Immature natural killer cell (primary cell): ENCODE measurements around the gene MCRIP2. TPM values are rescaled to one million over a fixed set of nuclear protein-coding genes. Genes with fewer than 3 reads are reported as not detected.

Source experiments
- DNase-seq, 3 donors: peaks; one replicate each; pipeline ENCODE4 v3.0.0; 2022; ENCODE audit warnings: mixed read lengths in 1 of 3
- H3K27ac Mint-ChIP-seq, 6 donors: one replicate each; pipeline ENCODE4 v1.8.0; 2020; ENCODE audit warnings: mixed read lengths in 6 of 6, mild to moderate bottlenecking in 5 of 6, inconsistent platforms in 4 of 6, moderate library complexity in 3 of 6
- H3K27me3 Mint-ChIP-seq, 3 donors: one replicate each; pipeline ENCODE4 v1.8.0; 2020 to 2021; ENCODE audit warnings: low read depth in 3 of 3, mild to moderate bottlenecking in 3 of 3, mixed read lengths in 3 of 3, moderate library complexity in 3 of 3, inconsistent platforms in 1 of 3
- H3K36me3 Mint-ChIP-seq, 3 donors: one replicate each; pipeline ENCODE4 v1.8.0; 2020; ENCODE audit warnings: mixed read lengths in 3 of 3, inconsistent platforms in 2 of 3, mild to moderate bottlenecking in 2 of 3
- H3K4me1 Mint-ChIP-seq, 2 donors: one replicate each; pipeline ENCODE4 v1.8.0; 2020; ENCODE audit warnings: inconsistent platforms in 2 of 2, mild to moderate bottlenecking in 2 of 2, mixed read lengths in 2 of 2, moderate library complexity in 1 of 2
- H3K4me3 Mint-ChIP-seq, 5 donors: one replicate each; pipeline ENCODE4 v1.8.0; 2020; ENCODE audit warnings: mild to moderate bottlenecking in 5 of 5, mixed read lengths in 5 of 5, inconsistent platforms in 3 of 5, moderate library complexity in 3 of 5
- H3K9me3 Mint-ChIP-seq, 6 donors: one replicate each; pipeline ENCODE4 v1.8.0; 2020; ENCODE audit warnings: mild to moderate bottlenecking in 6 of 6, mixed read lengths in 6 of 6, inconsistent platforms in 4 of 6, moderate library complexity in 3 of 6
- polyA plus RNA-seq, 3 donors: library from polyadenylated mRNA; unstranded; fragments of 300-500 nt; fragmentation: Illumina TruSeq; gene quantifications; one replicate each; pipeline ENCODE4 v1.2.3, GENCODE V29; 2021

Gene MCRIP2
- polyA plus RNA-seq, 3 donors from 2014 or later = 16.8 to 36.3 (median 22.8) TPM

- DNase-seq = no peak
- Mint-ChIP-seq H3K4me3 (no peak overlapping the region), H3K4me1 (peaks cover 0 to 2% of the 10 kb centered on the region in 2 donors), H3K27me3 (peaks cover 0 to 2% (median 0%) of the 10 kb centered on the region in 3 donors), H3K9me3 (no peaks in the 10 kb centered on the region), H3K36me3 (peaks cover 0 to 5% (median 0%) of the 10 kb centered on the region in 3 donors), H3K27ac (no peak overlapping the region)
Measured at GRCh38 chr16:624526-625070, 17.0 kb upstream of the MCRIP2 start.

- Mint-ChIP-seq H3K27ac (no peak overlapping the region), H3K4me1 (peaks cover 0 to 2% of the 10 kb centered on the region in 2 donors), H3K9me3 (no peaks in the 10 kb centered on the region), H3K36me3 (peaks cover 0 to 5% (median 0%) of the 10 kb centered on the region in 3 donors), H3K4me3 (no peak overlapping the region), H3K27me3 (peaks cover 0 to 2% (median 0%) of the 10 kb centered on the region in 3 donors)
- DNase-seq = no peak
Measured at GRCh38 chr16:625117-625976, 16.3 kb upstream of the MCRIP2 start.

- H3K36me3 Mint-ChIP-seq = peaks cover 0 to 5% (median 0%) of the 10 kb centered on the region in 3 donors
- H3K27ac Mint-ChIP-seq = no peak overlapping the region
Measured at GRCh38 chr16:625977-626765, 15.5 kb upstream of the MCRIP2 start.

DNA sequence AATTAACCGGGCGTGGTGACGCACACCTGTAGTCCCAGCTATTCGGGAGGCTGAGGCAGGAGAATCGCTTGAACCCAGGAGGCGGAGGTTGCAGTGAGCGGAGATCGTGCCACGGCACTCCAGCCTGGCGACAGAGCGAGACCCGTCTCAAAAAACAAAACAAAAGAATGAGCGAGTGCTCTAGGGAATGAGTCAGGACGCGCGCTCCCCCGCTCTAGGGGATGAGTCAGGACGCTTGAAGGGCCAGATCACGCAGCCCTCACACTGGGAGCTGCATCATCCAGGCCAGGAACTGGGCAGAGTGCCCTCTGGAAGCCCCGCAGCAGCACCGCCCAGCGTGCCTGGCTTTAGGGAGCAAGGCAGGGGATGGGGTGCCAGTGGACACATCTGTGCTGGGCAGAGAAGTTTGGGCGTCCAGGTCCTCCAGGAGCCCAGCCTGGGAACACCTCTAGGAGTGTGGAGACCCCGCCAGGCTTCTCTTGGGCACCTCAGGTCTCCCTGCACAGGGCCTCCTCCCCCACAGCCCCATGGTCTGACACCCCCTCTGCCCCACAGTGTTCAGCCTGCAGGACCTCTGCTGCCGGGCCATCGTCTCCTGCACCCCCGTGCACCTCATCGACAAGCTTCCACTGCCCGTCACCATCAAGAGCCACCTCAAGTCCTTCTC, 14.7 kb upstream of the MCRIP2 start:
- DNase-seq = no peak
- no peak overlapping the region for H3K27ac Mint-ChIP-seq
- H3K27me3 Mint-ChIP-seq = no peaks in the 10 kb centered on the region
- H3K4me1 Mint-ChIP-seq = peaks cover 0 to 2% of the 10 kb centered on the region in 2 donors
- H3K9me3 Mint-ChIP-seq = no peaks in the 10 kb centered on the region
- no peak overlapping the region for H3K4me3 Mint-ChIP-seq
- H3K36me3 Mint-ChIP-seq = peaks cover 0 to 5% (median 0%) of the 10 kb centered on the region in 3 donors

More at GRCh38 chr16:625977-626765, 15.5 kb upstream of the MCRIP2 start:
- H3K4me1 Mint-ChIP-seq = peaks cover 0 to 2% of the 10 kb centered on the region in 2 donors
- H3K4me3 Mint-ChIP-seq = no peak overlapping the region
- H3K9me3 Mint-ChIP-seq = no peaks in the 10 kb centered on the region
- peaks cover 0 to 2% (median 0%) of the 10 kb centered on the region in 3 donors for H3K27me3 Mint-ChIP-seq
- no peak for DNase-seq

DNA sequence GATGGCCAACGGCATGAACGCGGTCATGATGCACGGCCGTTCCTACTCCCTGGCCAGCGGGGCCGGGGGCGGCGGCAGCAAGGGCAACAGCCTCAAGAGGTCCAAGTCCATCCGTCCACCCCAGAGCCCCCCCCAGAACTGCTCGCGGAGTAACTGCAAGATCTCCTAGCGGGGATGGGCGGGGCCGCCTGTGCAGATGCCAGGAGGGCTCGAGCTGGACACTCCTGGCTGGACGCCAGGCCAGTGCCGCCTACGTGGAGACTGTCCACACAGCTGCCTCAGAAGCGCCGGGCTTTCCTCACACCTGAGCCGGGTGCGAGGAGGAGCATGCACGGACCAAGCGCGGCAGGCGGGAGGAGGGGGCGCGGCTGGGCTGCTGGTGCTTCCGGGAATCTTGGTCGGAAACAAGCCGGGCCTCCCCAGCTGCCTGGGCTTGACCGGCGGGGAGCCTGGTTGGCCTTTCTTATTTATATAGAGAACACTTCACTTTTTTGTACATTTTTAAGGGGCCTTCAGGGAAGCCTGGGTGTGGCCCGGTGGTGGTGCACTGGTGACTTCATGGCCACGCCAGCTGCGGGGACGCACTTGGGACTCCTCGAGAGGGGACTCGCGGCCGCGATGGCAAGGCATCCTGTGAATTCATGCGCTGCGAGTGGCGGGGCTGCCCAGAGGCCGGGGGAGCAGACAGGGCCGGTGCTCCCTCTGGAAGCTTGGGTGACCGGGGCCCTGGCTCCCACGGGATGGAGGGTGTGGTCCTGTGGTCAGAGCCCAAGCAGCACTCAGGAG, 14.0 kb upstream of the MCRIP2 start:
- H3K4me3 Mint-ChIP-seq = no peak overlapping the region
- no peaks in the 10 kb centered on the region for H3K27me3 Mint-ChIP-seq
- peaks cover 0 to 5% (median 0%) of the 10 kb centered on the region in 3 donors for H3K36me3 Mint-ChIP-seq
- no peaks in the 10 kb centered on the region for H3K9me3 Mint-ChIP-seq
- H3K27ac Mint-ChIP-seq = no peak overlapping the region
- H3K4me1 Mint-ChIP-seq = peaks cover 0 to 2% of the 10 kb centered on the region in 2 donors
- DNase-seq = no peak

DNA sequence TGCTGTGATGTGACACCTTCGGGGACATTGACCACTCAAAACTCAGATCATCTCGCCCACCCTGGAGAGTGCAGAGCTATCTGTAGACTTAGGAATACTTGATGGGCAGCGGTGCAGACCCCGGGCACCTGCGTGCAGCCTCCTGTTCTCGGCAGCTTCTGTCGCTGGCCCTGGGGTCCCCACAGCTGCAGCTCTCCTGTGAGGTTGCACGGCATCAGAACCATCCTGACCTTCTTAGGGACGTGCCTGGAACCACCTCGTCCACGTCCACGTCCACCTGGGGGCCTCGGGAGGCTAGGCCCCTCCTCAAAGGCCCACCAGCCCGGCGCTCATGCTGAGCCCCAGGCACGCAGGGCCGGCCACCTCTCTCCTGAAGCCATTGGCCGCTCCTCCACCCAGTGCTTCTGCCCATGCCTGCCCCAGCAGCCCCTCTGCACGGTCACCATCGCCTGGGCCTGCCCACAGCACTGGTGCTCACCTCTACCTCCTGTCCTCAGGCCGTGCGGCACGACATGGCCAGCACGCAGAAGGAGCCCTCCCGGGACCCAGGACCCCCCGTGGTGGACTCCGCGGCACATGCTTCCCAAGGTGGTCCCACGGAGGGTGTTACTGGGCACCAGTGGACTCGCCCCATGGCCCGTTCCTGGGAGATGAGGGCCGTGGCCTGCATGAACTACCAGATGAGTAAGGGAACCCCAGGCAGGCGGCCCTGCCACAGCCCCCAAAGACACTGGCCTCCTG, 13.1 kb upstream of the MCRIP2 start:
- Mint-ChIP-seq H3K9me3 (no peaks in the 10 kb centered on the region), H3K27me3 (no peaks in the 10 kb centered on the region), H3K4me3 (no peak overlapping the region), H3K4me1 (peaks cover 0 to 2% of the 10 kb centered on the region in 2 donors), H3K27ac (no peak overlapping the region), H3K36me3 (peaks cover 0 to 5% (median 0%) of the 10 kb centered on the region in 3 donors)
- no peak for DNase-seq

- H3K9me3 Mint-ChIP-seq = no peaks in the 10 kb centered on the region
- H3K27ac Mint-ChIP-seq = no peak overlapping the region
- H3K4me3 Mint-ChIP-seq = no peak overlapping the region
- H3K36me3 Mint-ChIP-seq = peaks cover 0 to 5% (median 0%) of the 10 kb centered on the region in 3 donors
- H3K27me3 Mint-ChIP-seq = no peaks in the 10 kb centered on the region
- H3K4me1 Mint-ChIP-seq = no peaks in the 10 kb centered on the region
- no peak for DNase-seq
Measured at GRCh38 chr16:629185-629832, 12.3 kb upstream of the MCRIP2 start.

DNA sequence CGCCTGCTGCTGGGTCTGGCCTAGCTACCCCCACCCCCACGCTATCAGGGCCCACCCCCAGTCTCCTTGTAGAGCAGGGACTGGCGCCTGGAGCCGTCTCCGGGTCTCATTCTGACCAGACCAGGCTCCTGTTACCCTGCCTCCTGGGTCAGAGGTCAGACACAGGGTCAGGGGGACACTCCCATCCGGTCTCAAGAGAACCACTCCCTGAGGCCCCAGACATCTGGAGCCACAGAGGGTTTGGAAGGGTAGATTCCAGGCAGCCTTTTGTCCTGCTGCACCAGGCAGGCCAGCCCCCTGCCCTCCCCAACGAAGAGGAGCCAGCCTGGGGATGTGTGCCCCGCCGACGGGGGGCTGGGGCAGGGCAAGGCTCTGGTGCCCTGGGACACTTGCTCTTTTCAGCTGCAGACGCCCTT, 11.8 kb upstream of the MCRIP2 start:
- Mint-ChIP-seq H3K9me3 (no peaks in the 10 kb centered on the region), H3K27ac (no peak overlapping the region), H3K4me1 (peaks cover 0 to 1% of the 10 kb centered on the region in 2 donors), H3K4me3 (no peak overlapping the region), H3K27me3 (no peaks in the 10 kb centered on the region), H3K36me3 (peaks cover 0 to 5% (median 0%) of the 10 kb centered on the region in 3 donors)
- no peak for DNase-seq

DNA sequence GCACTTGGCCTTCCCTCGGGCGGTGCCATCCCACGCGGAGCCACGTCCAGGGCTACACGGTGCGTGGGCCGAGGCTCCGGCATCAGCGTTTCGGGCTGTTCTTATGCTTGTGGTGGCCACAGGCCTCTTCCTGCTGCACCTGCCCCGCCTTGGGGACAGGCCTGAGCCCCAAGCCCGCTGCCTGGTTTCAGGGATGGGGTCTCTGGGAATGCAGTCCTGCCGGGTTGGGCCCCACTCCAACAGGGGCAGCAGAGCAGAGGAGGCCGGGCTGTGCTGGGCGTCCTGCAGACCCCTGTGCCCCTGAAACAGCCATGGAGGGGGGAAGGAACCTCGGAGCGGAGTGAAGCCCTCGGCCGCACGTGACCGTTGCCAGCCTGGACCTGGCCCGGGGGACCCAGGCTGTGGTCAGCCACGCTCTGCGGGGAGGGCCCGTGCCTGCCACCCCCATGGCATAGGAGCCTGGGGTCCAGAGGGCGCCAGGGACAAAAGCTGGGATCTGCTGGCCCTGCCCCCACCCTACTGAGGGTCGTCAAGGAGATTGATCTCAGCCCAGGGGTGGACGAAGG, 11.3 kb upstream of the MCRIP2 start:
- Mint-ChIP-seq H3K4me1 (peaks cover 0 to 1% of the 10 kb centered on the region in 2 donors), H3K4me3 (no peak overlapping the region), H3K27me3 (no peaks in the 10 kb centered on the region), H3K36me3 (peaks cover 0 to 5% (median 0%) of the 10 kb centered on the region in 3 donors), H3K27ac (no peak overlapping the region), H3K9me3 (no peaks in the 10 kb centered on the region)
- no peak for DNase-seq

DNA sequence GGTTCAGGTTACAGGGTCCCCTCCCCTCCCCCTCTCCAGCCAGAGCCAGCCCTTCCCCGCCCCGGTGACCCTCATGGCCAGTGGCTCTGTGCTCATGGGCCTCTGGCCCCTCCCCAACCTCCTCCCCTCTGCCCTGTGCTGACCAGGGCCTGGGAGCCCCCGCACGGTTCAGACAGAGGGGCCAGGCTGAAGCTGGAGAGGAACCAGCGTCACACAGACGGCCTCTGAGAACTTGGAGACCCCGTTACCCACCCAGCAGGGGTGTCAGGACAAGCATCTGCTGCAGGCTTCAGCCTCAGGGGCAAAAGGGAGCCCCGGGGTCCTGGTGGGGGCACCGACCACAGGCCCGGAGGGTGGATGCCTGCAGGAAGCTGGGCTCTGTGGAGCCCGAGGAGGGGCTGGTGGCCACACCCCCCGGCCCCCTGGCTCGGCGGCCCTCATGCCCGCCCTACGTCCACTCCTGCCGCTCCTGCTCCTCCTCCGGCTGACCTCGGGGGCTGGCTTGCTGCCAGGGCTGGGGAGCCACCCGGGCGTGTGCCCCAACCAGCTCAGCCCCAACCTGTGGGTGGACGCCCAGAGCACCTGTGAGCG, 10.7 kb upstream of the MCRIP2 start, which contains the start of gene WFIKKN1:
TSS of gene WFIKKN1 (plus strand) at position 171 of the 591 bp plus-strand sequence. CDS start at position 440, 269 bp downstream.
- peaks cover 0 to 1% of the 10 kb centered on the region in 2 donors for H3K4me1 Mint-ChIP-seq
- no peak for DNase-seq
- H3K9me3 Mint-ChIP-seq = no peaks in the 10 kb centered on the region
- H3K36me3 Mint-ChIP-seq = peaks cover 0 to 5% (median 0%) of the 10 kb centered on the region in 3 donors
- H3K4me3 Mint-ChIP-seq = no peak within 1 kb of the TSS
- H3K27ac Mint-ChIP-seq = no peak within 1 kb of the TSS
- no peaks in the 10 kb centered on the region for H3K27me3 Mint-ChIP-seq

DNA sequence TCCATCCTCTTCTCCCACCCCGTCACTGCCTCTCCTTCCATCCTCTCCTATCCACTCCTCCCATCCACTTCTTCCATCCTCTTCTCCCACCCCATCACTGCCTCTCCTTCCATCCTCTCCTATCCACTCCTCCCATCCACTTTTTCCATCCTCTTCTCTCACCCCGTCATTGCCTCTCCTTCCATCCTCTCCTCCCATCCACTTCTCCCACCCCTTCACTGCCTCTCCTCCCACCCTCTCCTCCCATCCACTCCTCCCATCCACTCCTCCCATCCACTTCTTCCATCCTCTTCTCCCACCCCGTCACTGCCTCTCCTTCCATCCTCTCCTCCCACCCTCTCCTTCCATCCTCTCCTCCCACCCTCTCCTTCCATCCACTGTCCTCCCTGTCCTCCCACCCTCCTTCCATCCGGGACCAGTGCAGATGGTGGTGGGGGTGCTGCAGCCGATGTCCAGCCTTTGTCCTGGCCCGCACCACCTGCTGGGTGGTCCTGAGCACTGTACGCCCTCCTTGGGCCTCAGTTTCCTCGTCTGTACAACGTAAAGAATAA, 9.7 kb upstream of the MCRIP2 start:
- DNase-seq = no peak
- Mint-ChIP-seq H3K36me3 (peaks cover 0 to 5% (median 0%) of the 10 kb centered on the region in 3 donors), H3K4me1 (peaks cover 0 to 6% of the 10 kb centered on the region in 2 donors), H3K27ac (no peak overlapping the region), H3K9me3 (peaks cover 0 to 2% (median 0%) of the 10 kb centered on the region in 6 donors), H3K4me3 (no peak overlapping the region), H3K27me3 (peaks cover 7% of the 10 kb centered on the region in 3 donors)
